Femur (tissue), 1 donor: ENCODE measurements around the gene STRADA.
"Not testable (repeated sequence)": the region's sequence is repeated elsewhere in the genome, so short reads cannot be mapped to it uniquely, and the experiment has no call there.

ENCODE experiments used
- DNase-seq: peaks from one replicate; pipeline ENCODE4 v3.0.0-alpha.2; 2017

STRADA gene

DNA sequence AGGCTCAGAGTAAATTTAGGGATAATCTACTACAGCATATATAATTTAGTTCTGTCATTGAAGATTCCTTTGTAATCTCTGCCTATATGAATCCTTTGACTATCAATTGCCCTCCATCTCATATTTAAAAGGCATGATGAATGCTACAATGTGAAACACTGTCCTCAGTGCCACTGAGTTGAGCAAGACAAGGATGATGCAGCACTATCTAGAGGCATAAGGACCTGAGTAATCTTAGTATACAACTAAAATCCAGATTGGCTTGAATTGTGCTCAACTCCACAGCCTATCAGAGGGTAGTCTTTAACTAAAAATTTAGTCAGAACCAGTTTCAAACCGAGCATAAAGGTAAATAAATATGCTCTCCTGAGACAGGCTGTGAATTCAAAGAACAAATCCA, 11.6 kb upstream of the STRADA start:
- no peak for DNase-seq

DNA sequence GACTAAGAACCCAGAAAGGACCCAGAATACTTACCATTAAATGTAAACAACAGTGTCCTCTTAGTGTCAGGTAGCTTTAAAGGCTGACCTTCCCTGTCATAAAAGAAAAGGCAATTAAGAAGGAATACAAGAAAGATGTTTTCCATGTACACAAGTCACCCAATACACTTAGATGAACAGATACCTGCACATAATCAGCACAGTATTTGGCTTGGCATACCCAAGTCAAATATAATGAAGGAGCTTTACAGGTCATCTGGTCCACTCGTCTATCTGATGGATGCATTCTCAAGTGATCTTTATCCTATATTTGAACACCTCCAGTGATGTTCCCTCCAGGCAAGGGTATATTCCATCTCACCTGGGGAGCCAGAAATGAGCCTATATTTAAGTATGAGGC, 11.1 kb upstream of the STRADA start:
- DNase-seq: no peak

DNA sequence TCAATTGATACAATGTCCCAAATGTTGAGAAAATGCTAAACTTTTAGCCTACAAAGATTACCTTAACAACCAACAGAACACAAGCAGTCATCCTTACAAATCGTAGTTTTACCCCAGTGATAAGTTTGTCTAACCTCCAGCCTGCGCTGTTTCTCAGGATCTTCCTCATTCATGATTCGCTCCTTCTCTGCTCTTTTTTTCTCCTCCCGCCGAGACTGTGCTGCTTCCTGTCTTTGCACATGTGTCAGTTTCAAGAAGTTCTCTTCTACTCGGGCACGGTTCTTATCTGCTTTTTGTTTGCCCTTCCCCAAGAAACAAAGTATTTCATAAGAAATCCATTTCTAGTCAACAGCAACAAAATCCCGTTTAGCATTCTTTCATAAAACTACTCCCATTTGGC, 10.2 kb upstream of the STRADA start:
- no peak for DNase-seq

DNA sequence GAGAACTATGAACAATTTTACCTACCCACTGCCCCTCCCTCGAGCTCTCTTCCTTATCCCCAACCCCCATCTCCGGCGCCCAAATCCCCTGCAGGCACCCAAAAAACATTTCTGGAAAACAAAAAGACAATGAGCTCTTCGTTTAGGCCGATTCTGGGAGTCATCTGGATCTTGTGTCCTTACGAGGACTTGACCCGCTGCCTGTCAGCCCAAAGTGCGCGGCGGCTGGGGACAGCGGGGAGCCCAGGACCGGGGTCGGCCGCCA, 524 bp downstream of the STRADA start:
- DNase-seq: no peak

DNA sequence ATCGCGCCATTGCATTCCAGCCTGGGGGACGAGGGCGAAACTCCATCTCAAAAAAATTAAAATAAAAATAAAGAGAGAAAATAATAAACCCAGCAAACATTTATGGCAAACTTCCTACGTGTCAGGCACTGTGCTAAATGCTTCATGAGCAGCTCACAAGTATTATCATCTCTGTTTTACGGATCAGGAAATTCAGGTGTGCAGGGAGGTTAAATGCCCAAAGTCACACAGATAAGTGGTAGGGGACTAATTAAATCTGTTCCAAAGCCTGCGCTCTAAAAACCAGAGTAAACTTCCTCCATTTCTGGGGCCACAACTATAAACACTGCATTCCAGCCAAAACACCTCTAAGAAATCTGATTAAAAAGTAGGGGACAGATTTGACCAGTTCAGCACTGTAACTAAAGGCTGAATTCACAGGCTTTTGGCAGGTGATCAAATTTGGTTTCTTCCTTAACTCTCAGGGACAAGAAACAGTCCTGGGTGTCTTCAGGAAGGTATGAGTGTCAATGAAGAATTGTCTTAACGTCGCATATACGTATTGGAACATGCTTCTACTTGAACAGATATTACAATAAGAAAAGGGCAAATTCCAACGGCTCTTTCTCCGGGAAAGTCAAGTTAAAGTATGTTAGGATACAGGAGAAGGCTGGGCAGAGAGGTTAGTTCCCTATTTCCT, 996 bp downstream of the STRADA start:
- DNase-seq: no peak

DNA sequence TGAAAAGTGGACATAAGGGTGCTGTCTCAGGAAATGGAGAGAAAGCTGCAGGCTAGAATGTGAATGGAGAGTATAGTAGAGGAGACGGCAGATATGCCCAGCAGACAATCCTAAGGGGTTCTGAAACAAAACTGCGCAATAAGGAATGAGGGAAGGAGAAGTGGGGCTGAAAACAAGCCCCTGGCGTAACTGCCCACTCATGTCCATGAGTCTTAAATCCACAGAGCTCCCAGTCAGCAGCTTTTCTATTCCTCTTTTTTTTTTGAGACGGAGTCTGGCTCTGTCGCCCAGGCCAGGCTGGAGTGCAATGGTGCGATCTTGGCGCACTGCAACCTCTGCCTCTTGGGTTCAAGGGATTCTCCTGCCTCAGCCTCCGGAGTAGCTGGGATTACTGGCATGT, 5.9 kb downstream of the STRADA start:
- DNase-seq: no peak

DNA sequence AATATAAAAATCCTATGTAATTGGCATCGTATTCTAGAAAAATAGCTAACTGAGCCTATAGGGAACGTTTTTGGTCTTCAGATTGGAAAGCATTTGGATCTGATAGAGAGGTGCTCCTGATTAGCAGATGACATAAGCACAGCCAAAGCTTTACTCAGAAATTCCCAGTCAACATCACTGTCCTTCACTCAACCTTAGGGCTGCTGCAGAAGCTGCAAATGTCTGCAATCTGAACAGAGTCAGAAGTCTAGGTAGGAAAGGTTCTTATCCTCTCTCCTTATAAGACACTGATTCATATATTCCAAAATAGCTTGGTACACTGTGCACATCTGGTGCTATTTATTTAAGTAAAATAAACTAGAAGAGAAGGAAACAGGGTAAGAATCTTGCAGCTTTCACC, 19.2 kb downstream of the STRADA start:
- DNase-seq: no peak

DNA sequence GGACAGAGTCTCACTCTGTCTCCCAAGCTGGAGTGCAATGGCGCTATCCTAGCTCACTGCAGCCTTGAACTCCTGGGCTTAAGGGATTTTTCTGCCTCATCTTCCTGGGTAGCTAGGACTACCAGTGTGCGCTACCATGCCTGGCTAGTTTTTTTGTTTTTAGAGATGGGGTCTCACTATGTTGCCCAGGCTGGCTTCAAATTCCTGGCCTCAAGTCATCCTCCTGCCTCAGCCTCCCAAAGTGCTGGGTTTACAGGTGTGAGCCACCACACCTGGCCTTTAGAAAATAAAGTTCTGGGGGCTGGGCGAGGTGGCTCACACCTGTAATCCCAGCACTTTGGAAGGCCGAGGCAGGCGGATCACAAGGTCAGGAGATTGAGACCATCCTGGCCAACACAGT, 21.4 kb downstream of the STRADA start:
- DNase-seq: not testable (repeated sequence)

DNA sequence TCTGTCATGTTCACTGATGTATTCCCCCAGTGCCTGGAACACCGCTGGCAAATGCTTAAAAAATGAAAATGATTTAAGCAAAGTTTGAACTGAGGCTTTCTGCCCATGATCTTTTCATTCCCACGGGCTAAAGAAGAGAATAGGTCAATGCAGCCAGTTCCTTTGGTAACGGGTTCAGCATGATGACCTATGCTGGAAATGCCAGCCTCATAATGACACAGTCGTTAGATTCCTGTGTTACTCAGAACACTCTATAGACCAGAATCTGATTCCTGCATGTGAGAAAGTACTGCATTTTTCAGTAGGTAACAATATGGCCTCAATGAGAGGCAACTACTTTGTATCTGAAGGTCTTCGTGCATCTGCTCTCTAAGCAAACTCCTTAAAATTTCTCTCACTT, 22.6 kb downstream of the STRADA start:
- DNase-seq: no peak

DNA sequence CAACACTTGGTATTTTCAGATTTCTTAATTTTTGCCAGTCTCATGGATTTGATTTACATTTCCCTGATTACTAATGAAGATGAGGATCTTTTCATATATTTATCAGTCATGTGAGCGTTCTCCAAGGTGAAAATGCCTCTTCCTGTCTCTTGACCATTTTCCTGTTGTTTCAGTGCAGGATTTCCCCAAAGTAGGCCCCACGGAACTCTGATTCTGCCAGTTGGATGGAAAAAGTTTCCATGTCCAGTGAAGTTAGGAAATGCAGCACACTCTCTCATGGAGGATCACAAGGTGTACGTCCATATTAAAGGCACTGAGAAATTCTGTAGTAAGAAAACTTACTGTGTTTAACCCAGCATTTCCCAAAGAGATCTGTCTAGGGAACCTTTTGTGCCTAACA, 25.2 kb downstream of the STRADA start:
- no peak for DNase-seq

DNA sequence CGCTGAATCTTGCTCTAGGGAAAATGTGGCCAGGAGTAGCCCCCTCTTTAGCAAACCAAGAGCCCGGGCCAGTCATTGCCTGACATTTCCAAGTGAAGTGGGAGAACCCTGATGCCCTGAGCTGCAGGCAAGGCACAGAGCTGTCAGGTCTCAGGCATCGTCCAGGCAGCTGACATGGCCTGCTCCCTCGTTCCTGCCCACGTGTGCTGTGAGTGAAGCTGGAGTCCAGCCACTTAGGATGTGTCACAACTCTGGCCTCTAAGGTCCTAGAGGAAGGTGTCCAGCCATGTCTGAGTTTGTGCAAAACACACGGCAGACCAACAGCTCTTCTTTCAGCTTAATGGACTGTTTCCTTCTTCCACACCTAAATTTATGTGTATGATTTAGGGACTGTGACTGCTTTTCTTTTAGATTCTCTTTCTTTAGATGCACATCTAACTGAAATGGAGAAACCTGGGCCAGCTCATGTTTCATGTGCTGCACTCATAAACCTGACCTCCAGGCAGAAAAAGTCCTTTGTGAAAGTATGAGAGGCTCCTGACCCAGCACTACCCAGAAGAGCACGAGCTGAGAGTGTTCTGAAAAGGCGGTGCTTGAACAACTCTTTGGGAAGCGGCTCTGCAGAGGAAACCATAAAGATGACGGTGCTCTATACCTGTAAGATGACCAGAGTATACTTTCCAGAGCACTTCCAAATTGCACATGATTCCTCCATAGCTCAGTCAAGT, 26.9 kb downstream of the STRADA start:
- DNase-seq: no peak

DNA sequence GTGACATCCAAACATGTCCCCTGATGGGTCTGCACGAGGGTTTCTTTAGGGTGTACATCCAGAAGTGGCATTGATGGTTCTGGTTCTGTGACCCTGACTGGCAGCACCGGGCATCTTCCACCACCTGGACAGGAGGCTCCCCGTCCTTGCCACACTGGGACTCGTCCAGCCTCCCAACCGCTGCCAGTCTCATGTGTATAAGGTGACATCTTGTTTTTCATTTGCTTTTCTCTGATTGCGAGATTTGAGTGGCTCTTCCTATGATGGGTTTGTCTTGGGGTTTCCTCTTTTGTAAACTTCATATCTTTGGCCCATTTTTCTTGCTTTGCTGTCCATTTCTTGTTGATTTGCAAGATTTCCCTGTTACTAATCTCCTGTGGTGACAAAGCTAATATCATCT, 32.5 kb downstream of the STRADA start:
- DNase-seq: no peak

DNA sequence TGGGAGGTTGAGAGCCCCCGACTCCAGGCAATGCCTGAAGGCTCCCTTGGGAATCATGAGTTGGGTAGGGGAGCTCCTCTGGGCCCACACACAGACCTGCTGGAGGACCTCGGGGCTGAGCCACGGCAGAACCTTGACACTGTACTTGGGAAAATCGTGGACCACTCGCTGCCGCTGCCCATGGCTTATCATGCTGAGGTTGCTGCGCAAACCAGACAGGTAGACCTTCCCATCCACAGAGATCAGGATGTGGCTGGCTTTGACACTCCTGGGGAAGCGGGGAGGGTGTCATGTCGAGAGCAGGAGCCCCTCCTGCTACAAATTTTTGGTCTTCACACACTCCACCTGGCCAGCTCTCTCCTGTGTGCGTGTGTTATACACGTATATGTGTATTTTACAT, 34.4 kb downstream of the STRADA start:
- no peak for DNase-seq

DNA sequence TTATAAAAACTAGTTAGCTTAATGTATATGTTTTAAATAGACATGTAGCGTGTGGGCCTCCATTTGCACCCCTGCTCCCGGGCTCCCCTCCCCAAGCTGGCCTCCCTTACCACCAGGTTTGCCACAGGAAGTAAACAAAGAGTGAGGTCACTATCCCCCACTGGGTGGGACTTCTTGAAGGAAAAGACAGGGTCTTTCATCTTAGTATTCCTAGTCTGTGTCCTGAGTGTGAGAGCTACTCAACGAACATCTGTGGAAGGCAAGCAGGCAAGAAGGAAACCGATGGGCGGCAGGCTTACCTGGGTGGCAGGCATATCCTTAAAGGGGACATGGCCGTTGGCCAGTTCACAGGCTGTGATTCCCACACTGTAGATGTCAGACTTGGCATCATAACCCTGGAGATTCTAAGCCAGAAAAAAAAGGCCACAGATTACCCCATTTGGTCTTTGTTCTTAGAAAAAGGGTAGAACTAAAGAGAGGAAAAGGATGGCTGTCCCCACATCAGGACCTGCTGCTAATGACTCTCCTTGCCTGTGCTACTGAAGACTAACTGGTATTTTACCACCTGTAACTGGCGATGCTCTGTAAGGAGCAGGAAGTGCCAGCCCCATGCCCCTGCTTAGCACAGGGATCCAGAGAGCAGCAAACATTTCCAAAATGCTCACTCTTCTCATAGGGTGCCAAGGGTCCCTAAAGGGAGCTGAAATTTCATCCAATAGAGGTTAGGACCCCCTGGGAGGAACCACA, 35.1 kb downstream of the STRADA start:
- DNase-seq: no peak

DNA sequence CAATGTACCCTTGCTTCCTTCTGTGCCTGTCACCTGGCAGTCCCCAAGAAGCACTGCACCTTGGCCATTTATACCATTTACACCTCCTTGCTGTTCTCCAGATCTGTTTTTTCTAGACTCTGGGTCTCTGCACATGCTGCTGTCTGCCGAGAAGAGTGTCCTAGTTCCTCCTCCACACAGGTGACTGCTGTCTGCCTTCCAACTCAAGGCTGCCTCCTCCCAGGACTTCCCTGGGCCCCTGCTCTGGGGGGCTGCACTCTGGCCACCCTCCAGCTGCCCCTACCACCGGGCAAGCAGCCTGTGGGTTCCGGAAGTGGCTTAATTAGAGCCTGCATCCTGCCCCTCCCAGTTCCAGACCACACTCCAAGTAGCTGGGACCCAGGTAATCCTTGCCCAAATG, 35.9 kb downstream of the STRADA start:
- no peak for DNase-seq

DNA sequence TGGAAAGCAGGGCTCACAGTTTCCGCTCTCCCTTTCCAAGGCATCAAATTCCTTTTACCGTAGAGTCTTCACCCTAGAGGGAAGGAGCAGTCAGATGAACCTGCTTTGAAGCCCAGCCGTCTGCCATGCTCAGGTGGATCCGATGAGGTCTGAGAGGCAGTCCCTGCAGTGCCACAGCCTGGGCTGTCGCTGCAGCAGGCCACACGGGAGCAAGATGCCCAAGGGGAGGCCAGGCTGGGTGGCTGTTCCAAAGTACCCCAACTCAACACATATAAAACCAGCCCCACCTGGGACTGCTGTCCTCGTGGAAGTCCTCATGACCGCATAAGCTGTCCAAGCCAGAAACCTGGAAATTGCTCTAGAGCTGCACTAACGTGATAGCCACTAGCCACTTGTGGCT, 36.8 kb downstream of the STRADA start:
- no peak for DNase-seq

DNA sequence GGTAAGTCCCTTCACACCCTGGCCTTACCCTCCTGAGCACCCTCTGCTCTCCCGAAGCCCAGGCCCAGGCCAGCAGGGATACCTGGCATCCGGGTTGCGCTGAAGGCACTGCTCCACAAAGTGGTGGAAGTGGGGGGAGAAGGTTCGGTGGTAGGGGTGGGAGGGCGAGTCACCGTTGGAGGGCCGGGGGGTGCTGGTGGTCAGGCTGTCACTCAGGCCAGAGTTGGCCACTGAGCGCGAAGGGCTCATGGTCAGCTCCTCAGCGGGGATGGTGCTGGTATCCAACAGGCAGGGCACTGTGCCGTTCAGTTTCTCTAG, 37.4 kb downstream of the STRADA start:
- DNase-seq: no peak

DNA sequence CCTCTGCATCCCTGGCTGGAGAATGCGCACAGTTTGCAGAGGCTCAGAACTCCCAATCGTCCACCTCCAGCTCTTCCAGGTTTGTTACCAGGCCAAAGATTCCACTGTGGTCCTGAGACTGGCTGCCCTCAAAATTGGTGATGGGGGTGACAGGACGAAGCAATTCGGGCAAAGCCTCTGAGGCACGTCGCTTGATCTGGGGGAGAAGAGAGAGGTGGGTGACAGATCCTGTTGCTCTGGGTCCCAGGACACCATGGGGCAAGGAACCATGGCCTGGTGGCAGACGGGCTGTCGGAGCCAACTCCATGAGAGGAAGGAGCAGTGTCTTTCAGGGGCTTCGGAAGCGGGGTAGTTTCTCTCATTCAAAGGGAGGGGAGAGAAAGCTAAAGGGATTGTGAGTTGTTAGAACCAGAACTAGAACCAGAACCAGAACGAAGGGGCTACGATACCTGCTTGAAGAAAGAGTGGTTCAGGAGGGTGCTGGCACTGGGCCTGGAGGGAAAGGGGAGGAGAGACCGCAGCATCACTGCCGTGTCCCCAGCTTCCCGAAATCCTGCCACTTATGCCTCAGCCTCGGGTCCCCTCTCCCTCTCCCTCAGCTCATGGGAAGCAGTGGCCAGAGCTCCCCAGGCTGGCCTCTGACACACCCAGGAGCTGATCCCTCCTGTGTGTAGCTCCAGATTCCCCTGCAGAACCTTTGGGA, 37.9 kb downstream of the STRADA start:
- no peak for DNase-seq

DNA sequence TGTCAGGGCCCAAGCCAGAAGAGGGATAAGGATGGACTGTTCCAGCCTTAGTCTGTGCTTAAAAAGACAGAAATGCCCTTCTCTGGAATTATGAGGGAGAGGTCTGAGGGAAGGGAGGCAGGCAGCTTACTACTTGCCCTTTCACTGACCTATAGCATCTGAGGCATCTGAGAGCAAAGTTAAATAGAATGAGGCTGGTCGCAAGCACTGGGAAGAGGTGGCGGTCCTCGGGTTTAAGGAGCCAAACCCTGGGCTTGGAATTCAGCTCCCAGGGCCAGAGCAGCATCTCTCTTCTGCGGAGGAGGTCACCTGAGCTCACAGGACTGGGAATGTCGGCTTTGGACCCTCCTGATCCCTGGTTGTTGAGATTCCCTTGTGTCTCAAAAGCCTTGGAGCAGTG, 38.6 kb downstream of the STRADA start:
- no peak for DNase-seq

DNA sequence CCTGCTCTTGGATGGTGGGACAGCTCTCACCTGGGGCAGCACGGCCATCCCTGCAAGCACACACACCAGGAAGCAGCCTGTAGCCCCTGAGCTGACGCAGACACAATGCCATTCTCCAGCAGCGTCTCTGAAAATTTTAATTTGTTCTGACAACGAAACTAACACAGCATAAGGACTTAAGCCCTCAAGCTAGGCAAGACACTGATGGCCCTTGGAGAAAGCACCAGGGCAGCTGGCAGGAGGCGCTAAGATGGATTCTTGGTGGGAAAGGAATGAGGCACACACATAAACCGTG, 38.9 kb downstream of the STRADA start:
- no peak for DNase-seq

DNA sequence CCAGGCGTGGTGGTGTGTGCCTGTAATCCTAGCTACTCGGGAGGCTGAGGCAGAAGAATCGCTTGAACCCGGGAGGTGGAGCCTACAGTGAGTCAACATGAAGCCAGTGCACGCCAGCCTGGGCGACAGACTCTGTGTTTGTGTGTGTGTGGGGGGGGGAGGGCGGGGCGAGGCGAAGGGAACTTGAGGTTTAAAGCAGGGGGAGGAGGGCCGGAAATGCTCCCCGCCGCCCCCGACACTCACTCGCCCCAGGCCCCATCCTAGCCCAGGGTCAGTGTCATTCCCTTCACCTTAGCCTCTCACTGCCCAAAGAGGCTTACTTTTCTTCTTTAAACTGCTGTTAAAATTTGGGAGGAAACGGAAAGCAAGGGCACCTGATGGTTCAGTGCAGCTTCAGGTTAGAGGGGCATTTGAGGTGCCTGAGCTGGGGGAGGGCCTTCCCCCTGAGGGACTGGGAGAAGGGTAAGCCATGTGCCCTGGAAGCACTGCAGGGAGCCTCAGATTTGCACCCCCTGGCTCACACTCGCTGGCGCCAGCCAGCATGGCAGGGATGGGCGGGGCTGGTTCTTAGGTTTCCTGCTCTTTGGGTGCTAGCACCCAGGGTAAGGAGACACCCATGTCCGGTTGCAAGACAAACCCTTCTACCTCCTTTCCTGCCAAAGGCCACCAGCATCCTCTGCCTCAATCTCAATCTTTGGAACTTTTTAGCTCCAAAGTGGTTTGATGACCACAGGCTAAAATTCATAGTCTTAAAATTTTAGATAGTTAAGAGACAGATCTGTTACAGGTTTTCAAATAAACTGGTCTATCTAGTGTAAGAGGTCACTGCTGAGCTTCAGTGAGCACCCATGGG, 39.5 kb downstream of the STRADA start:
- DNase-seq: no peak

DNA sequence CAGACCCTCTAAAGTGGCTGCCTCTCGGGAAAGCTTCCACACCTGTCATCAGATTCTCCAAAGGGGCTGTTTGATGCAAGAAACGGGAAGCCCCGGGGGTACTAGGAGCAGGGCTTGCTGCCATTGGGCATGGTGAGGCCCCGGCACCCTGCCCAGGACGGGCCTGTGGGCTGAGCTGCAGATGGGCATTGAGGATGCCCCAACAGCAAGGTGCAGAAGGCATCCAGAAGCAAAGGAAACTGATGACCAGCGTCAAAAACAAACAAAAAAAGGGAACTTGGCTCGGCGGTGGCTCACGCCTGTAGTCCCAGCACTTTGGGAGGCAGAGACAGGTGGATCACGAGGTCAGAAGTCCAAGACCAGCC, 40.2 kb downstream of the STRADA start:
- DNase-seq: no peak
